Chondrocyte (in vitro differentiated cells): ENCODE measurements around the gene XRCC5. TPM values are rescaled to one million over a fixed set of nuclear protein-coding genes. Genes with fewer than 3 reads are reported as not detected.

Experiments
- DNase-seq: peaks from one replicate; pipeline ENCODE4 v3.0.0; 2021; ENCODE audit warnings: mixed read lengths, low spot score
- H3K27ac Mint-ChIP-seq: one replicate; pipeline ENCODE4 v1.8.0; 2021; ENCODE audit warnings: mild to moderate bottlenecking, moderate library complexity, mixed read lengths; ENCODE audit not compliant: unreplicated experiment
- H3K27me3 Mint-ChIP-seq: 2 replicates; pipeline ENCODE4 v1.8.0; 2021; ENCODE audit warnings: low read depth, mixed read lengths
- H3K36me3 Mint-ChIP-seq: 2 replicates; pipeline ENCODE4 v1.8.0; 2021; ENCODE audit warnings: low read depth, mixed read lengths
- H3K4me1 Mint-ChIP-seq: 2 replicates; pipeline ENCODE4 v1.8.0; 2021; ENCODE audit warnings: low read depth, mild to moderate bottlenecking, mixed read lengths
- H3K4me3 Mint-ChIP-seq: one replicate; pipeline ENCODE4 v1.8.0; 2021; ENCODE audit warnings: mild to moderate bottlenecking, moderate library complexity, mixed read lengths; ENCODE audit not compliant: unreplicated experiment
- H3K9me3 Mint-ChIP-seq: 2 replicates; pipeline ENCODE4 v1.8.0; 2021; ENCODE audit warnings: low read depth, mixed read lengths
- CTCF ChIP-seq: fragments of 200-600 bp; sonication (generic); IDR thresholded peaks from 2 replicates; pipeline ENCODE4 v1.5.0; 2021; ENCODE audit warnings: antibody characterized with exemption, mild to moderate bottlenecking, moderate library complexity
- total RNA-seq: library from RNA; stranded (reverse); gene quantifications from 3 replicates; pipeline ENCODE4 v1.2.1, GENCODE V29; 2021

Gene XRCC5
- total RNA-seq, 1 donor from 2014 or later = 154 TPM

GRCh38 chr2:216070195-216070594 is 39.0 kb upstream of the XRCC5 start:
- no peak for TF ChIP-seq CTCF
- H3K27me3 Mint-ChIP-seq = no peaks in the 10 kb centered on the region
- H3K4me3 Mint-ChIP-seq = no peak overlapping the region
- H3K9me3 Mint-ChIP-seq = no peaks in the 10 kb centered on the region
- H3K36me3 Mint-ChIP-seq = peaks cover 2% of the 10 kb centered on the region
- peaks cover 10% of the 10 kb centered on the region for H3K4me1 Mint-ChIP-seq
- no peak for DNase-seq
- no peak overlapping the region for H3K27ac Mint-ChIP-seq

- Mint-ChIP-seq H3K4me3 (no peak overlapping the region), H3K9me3 (no peaks in the 10 kb centered on the region), H3K27ac (no peak overlapping the region), H3K36me3 (peaks cover 2% of the 10 kb centered on the region), H3K27me3 (no peaks in the 10 kb centered on the region), H3K4me1 (peaks cover 7% of the 10 kb centered on the region)
- DNase-seq = no peak
- TF ChIP-seq CTCF = no peak
Measured at GRCh38 chr2:216071111-216071851, 37.9 kb upstream of the XRCC5 start.

DNA sequence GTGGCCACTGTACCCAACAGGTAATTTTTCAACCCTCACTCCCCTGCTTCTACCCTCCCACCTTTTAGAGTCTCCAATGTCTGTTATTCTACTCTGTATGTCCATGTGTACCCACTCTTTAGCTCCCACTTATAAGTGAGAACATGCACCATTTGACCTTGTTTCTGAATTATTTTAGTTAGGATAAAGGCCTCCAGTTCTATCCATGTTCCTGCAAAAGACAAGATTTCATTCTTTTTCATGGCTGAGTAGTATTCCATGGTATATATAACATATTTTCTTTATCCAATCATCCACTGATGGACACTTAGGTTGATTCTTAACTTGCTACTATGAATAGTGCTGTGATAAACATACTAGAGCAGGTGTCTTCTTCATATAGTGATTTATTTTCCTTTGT is 36.7 kb upstream of the XRCC5 start:
- Mint-ChIP-seq H3K36me3 (peaks cover 2% of the 10 kb centered on the region), H3K9me3 (no peaks in the 10 kb centered on the region), H3K27ac (no peak overlapping the region), H3K27me3 (no peaks in the 10 kb centered on the region), H3K4me1 (peaks cover 6% of the 10 kb centered on the region), H3K4me3 (no peak overlapping the region)
- no peak for TF ChIP-seq CTCF
- no peak for DNase-seq

DNA sequence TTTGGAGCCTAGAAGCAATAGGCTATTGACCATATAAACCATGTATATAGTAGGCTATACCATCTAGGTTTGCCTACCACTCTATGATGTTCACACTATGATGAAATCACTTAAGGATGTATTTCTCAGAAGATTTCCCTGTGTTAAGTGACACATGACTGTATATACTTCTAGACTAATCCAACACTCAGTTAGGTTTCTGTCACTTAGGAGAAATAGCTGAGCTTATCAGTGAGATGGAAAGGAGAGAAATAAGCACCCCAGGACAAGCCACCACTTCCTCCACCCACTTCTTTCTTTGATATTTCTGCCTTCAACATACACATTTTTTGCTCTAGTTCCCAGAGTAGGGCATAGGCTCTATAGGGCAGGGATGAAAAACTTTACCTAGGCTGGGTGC is 35.4 kb upstream of the XRCC5 start:
- H3K27me3 Mint-ChIP-seq = no peaks in the 10 kb centered on the region
- DNase-seq = no peak
- TF ChIP-seq CTCF = no peak
- no peak overlapping the region for H3K4me3 Mint-ChIP-seq
- H3K4me1 Mint-ChIP-seq = peaks cover 7% of the 10 kb centered on the region
- H3K36me3 Mint-ChIP-seq = peaks cover 2% of the 10 kb centered on the region
- no peaks in the 10 kb centered on the region for H3K9me3 Mint-ChIP-seq
- H3K27ac Mint-ChIP-seq = no peak overlapping the region

DNA sequence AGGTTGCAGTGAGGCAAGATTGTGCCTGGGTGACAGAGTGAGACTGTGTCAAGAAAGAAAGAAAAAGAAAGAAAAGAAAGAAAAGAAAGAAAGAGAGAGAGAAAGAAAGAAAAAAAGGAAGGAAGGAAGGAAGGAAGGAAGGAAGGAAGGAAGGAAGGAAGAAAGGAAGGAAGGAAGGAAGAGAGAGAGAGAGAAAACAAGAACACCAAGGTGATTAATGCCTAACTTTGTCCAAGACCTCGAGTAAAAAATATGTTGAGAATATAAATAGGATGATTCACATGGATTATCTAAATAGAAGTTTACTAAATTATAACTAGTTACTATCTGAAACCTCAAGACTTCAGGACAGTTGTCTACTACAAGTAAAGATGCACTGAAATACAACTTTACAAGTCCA is 34.8 kb upstream of the XRCC5 start:
- Mint-ChIP-seq H3K4me1 (peaks cover 9% of the 10 kb centered on the region), H3K9me3 (no peaks in the 10 kb centered on the region), H3K36me3 (peaks cover under 1% of the 10 kb centered on the region), H3K27ac (no peak overlapping the region), H3K27me3 (no peaks in the 10 kb centered on the region), H3K4me3 (no peak overlapping the region)
- no peak for TF ChIP-seq CTCF
- no peak for DNase-seq
